ENCODE results near the gene KIF6.
"Not testable (repeated sequence)": the region's sequence is repeated elsewhere in the genome, so short reads cannot be mapped to it uniquely, and the experiment has no call there.

KIF6 gene

GRCh38 chr6:39754514-39755115 is 29.4 kb upstream of the KIF6 start:
- H3K9ac ChIP-seq (ENCODE audit: low read length) = no peak overlapping the region
- H3K4me3 ChIP-seq (ENCODE audit: low read length) = no peak overlapping the region
- no peaks in the 10 kb centered on the region for H3K36me3 ChIP-seq (ENCODE audit: control insufficient read depth, insufficient read depth, low read length)
- peaks cover 3% of the 10 kb centered on the region for H3K27me3 ChIP-seq (ENCODE audit: control insufficient read depth, insufficient read depth, low read length)
- peak overlapping the region; percentile 18 for H3K27ac ChIP-seq (ENCODE audit: low read depth, low read length)
- H3K4me1 ChIP-seq (ENCODE audit: control insufficient read depth, insufficient read depth, low read length) = no peaks in the 10 kb centered on the region

GRCh38 chr6:39753725-39754045 is 28.5 kb upstream of the KIF6 start:
- no peak overlapping the region for H3K27ac ChIP-seq (ENCODE audit: low read depth, low read length)
- no peak overlapping the region for H3K4me3 ChIP-seq (ENCODE audit: low read length)
- no peaks in the 10 kb centered on the region for H3K4me1 ChIP-seq (ENCODE audit: control insufficient read depth, insufficient read depth, low read length)
- peaks cover 3% of the 10 kb centered on the region for H3K27me3 ChIP-seq (ENCODE audit: control insufficient read depth, insufficient read depth, low read length)
- H3K9ac ChIP-seq (ENCODE audit: low read length) = no peak overlapping the region
- no peaks in the 10 kb centered on the region for H3K36me3 ChIP-seq (ENCODE audit: control insufficient read depth, insufficient read depth, low read length)

DNA sequence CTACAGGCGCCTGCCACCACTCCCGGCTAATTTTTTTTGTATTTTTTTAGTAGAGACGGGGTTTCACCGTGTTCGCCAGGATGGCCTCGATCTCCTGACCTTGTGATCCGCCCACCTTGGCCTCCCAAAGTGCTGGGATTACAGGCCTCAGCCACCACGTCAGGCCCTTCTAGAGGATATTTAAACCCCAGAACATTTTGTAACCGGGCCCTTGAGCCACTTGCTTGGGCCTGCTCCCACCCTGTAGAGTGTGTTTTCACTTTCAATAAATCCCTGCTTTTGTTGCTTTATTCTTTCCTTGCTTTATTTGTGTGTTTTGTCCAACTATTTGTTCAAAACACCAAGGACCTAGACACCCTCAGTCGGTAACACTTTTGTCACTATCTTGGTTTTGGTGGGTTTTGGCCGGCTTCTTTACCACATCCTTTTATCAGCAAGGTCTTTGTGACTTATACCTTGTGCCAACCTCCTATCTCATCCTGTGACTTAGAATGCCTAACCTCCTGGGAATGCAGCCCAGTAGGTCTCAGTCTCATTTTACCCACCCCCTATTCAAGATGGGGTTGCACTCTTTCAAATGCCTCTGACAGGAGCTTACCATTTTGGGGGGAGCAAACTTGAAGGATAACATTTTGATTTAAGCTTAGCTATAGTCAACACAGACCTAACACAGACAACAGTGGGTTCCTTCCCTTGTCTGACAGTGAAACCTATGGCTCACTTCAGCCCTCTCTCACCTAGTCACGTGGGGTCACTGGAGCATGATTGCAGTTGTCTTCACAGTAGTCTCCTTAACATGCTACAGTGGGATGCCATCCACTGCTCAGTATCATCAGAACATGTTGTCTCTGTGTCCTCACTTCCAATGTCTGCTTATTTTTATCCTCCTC is 27.9 kb upstream of the KIF6 start:
- H3K36me3 ChIP-seq (ENCODE audit: control insufficient read depth, insufficient read depth, low read length) = no peaks in the 10 kb centered on the region
- H3K27ac ChIP-seq (ENCODE audit: low read depth, low read length) = no peak overlapping the region
- H3K4me1 ChIP-seq (ENCODE audit: control insufficient read depth, insufficient read depth, low read length) = no peaks in the 10 kb centered on the region
- H3K27me3 ChIP-seq (ENCODE audit: control insufficient read depth, insufficient read depth, low read length) = peaks cover 3% of the 10 kb centered on the region
- no peak overlapping the region for H3K4me3 ChIP-seq (ENCODE audit: low read length)
- no peak overlapping the region for H3K9ac ChIP-seq (ENCODE audit: low read length)

DNA sequence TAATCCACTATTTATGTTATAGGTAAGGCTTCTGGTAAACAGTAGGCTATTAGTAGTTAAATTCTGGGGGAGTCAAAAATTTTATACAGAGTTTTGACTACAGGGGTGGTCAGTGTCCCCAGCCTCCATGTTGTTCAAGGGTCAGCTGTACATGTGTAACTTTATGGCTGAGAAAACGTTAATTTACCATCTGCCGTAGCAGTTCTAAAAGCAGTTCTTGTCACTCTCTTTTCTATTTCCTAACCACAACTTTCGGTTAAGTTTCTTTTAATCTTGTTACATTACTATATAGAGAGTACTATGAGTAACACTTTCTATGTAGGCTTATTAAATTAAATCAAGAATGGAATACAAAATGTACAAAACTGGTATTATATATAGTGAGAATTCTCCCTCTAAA is 21.6 kb upstream of the KIF6 start:
- no peak overlapping the region for H3K9ac ChIP-seq (ENCODE audit: low read length)
- H3K36me3 ChIP-seq (ENCODE audit: control insufficient read depth, insufficient read depth, low read length) = no peaks in the 10 kb centered on the region
- no peaks in the 10 kb centered on the region for H3K4me1 ChIP-seq (ENCODE audit: control insufficient read depth, insufficient read depth, low read length)
- H3K4me3 ChIP-seq (ENCODE audit: low read length) = no peak overlapping the region
- no peak overlapping the region for H3K27ac ChIP-seq (ENCODE audit: low read depth, low read length)
- H3K27me3 ChIP-seq (ENCODE audit: control insufficient read depth, insufficient read depth, low read length) = no peaks in the 10 kb centered on the region

- Histone ChIP-seq H3K36me3 (ENCODE audit: control insufficient read depth, insufficient read depth, low read length) (no peaks in the 10 kb centered on the region), H3K27me3 (ENCODE audit: control insufficient read depth, insufficient read depth, low read length) (no peaks in the 10 kb centered on the region), H3K4me3 (ENCODE audit: low read length) (no peak overlapping the region), H3K4me1 (ENCODE audit: control insufficient read depth, insufficient read depth, low read length) (no peaks in the 10 kb centered on the region), H3K27ac (ENCODE audit: low read depth, low read length) (no peak overlapping the region), H3K9ac (ENCODE audit: low read length) (no peak overlapping the region)
Measured at GRCh38 chr6:39733704-39734103, 8.5 kb upstream of the KIF6 start.

GRCh38 chr6:39731565-39731964 is 6.4 kb upstream of the KIF6 start:
- Histone ChIP-seq H3K27ac (ENCODE audit: low read depth, low read length) (no peak overlapping the region), H3K9ac (ENCODE audit: low read length) (no peak overlapping the region), H3K4me3 (ENCODE audit: low read length) (no peak overlapping the region), H3K27me3 (ENCODE audit: control insufficient read depth, insufficient read depth, low read length) (no peaks in the 10 kb centered on the region), H3K36me3 (ENCODE audit: control insufficient read depth, insufficient read depth, low read length) (no peaks in the 10 kb centered on the region), H3K4me1 (ENCODE audit: control insufficient read depth, insufficient read depth, low read length) (no peaks in the 10 kb centered on the region)

GRCh38 chr6:39729945-39730344 is 4.7 kb upstream of the KIF6 start:
- no peak overlapping the region for H3K4me3 ChIP-seq (ENCODE audit: low read length)
- H3K27ac ChIP-seq (ENCODE audit: low read depth, low read length) = no peak overlapping the region
- H3K4me1 ChIP-seq (ENCODE audit: control insufficient read depth, insufficient read depth, low read length) = no peaks in the 10 kb centered on the region
- no peaks in the 10 kb centered on the region for H3K36me3 ChIP-seq (ENCODE audit: control insufficient read depth, insufficient read depth, low read length)
- no peaks in the 10 kb centered on the region for H3K27me3 ChIP-seq (ENCODE audit: control insufficient read depth, insufficient read depth, low read length)
- H3K9ac ChIP-seq (ENCODE audit: low read length) = no peak overlapping the region

DNA sequence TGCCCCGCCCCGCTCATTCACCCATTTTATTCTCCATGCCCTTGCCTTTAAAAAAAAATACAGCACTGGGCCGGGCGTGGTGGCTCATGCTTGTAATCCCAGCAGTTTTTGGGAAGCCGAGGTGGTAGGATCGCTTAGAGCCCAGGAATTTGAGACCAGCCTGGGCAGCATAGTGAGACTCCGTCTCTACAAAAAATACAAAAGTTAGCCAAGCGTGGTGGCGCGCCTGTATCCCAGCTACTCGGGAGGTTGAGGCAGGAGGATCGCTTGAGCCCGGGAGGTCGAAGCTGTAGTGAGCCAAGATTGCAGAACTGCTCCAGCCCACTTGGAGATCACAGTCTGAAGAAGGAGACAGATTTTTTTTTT is 407 bp upstream of the KIF6 start:
- Histone ChIP-seq H3K27me3 (ENCODE audit: control insufficient read depth, insufficient read depth, low read length) (no peaks in the 10 kb centered on the region), H3K4me1 (ENCODE audit: control insufficient read depth, insufficient read depth, low read length) (no peaks in the 10 kb centered on the region), H3K4me3 (ENCODE audit: low read length) (peak overlapping the region; percentile 74), H3K9ac (ENCODE audit: low read length) (no peak overlapping the region), H3K36me3 (ENCODE audit: control insufficient read depth, insufficient read depth, low read length) (no peaks in the 10 kb centered on the region), H3K27ac (ENCODE audit: low read depth, low read length) (peak overlapping the region; percentile 6)

DNA sequence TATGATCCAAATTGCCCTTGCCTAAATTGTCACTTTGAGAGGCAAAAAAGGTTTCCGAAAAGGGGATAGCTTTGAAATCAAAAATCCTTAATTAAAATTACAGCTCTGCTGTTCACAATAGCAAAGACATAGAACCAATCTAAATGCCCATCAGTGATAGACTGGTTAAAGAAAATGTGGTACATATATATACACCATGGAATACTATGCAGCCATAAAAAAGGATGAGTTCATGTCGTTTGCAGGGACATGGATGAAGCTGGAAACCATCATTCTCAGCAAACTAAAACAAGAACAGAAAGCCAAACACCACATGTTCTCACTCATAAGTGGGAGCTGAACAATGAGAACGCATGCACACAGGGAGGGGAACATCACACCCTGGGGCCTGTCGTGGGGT is 1.9 kb downstream of the KIF6 start:
- H3K9ac ChIP-seq (ENCODE audit: low read length); H3K4me1 ChIP-seq (ENCODE audit: control insufficient read depth, insufficient read depth, low read length); H3K4me3 ChIP-seq (ENCODE audit: low read length); H3K27me3 ChIP-seq (ENCODE audit: control insufficient read depth, insufficient read depth, low read length); H3K36me3 ChIP-seq (ENCODE audit: control insufficient read depth, insufficient read depth, low read length); H3K27ac ChIP-seq (ENCODE audit: low read depth, low read length): not testable (repeated sequence)

GRCh38 chr6:39714802-39715201 is 10.4 kb downstream of the KIF6 start:
- H3K4me1 ChIP-seq (ENCODE audit: control insufficient read depth, insufficient read depth, low read length) = no peaks in the 10 kb centered on the region
- H3K27ac ChIP-seq (ENCODE audit: low read depth, low read length) = no peak overlapping the region
- no peak overlapping the region for H3K9ac ChIP-seq (ENCODE audit: low read length)
- H3K27me3 ChIP-seq (ENCODE audit: control insufficient read depth, insufficient read depth, low read length) = no peaks in the 10 kb centered on the region
- no peaks in the 10 kb centered on the region for H3K36me3 ChIP-seq (ENCODE audit: control insufficient read depth, insufficient read depth, low read length)
- H3K4me3 ChIP-seq (ENCODE audit: low read length) = no peak overlapping the region

GRCh38 chr6:39707962-39708683 is 17.1 kb downstream of the KIF6 start:
- Histone ChIP-seq H3K27ac (ENCODE audit: low read depth, low read length) (no peak overlapping the region), H3K4me3 (ENCODE audit: low read length) (no peak overlapping the region), H3K36me3 (ENCODE audit: control insufficient read depth, insufficient read depth, low read length) (no peaks in the 10 kb centered on the region), H3K9ac (ENCODE audit: low read length) (no peak overlapping the region), H3K4me1 (ENCODE audit: control insufficient read depth, insufficient read depth, low read length) (no peaks in the 10 kb centered on the region), H3K27me3 (ENCODE audit: control insufficient read depth, insufficient read depth, low read length) (no peaks in the 10 kb centered on the region)

GRCh38 chr6:39706819-39707335 is 18.3 kb downstream of the KIF6 start:
- Histone ChIP-seq H3K27me3 (ENCODE audit: control insufficient read depth, insufficient read depth, low read length) (no peaks in the 10 kb centered on the region), H3K4me3 (ENCODE audit: low read length) (no peak overlapping the region), H3K9ac (ENCODE audit: low read length) (no peak overlapping the region), H3K27ac (ENCODE audit: low read depth, low read length) (no peak overlapping the region), H3K4me1 (ENCODE audit: control insufficient read depth, insufficient read depth, low read length) (no peaks in the 10 kb centered on the region), H3K36me3 (ENCODE audit: control insufficient read depth, insufficient read depth, low read length) (no peaks in the 10 kb centered on the region)
